GM21529 (cell line): Measurements from ENCODE around the gene OGFOD3.
A peak's percentile ranks its signal among the peaks of the same experiment; 100 is the strongest.
"Not testable (repeated sequence)": the region's sequence is repeated elsewhere in the genome, so short reads cannot be mapped to it uniquely, and the experiment has no call there.

Experiments used
- ATAC-seq: cut with Tn5 transposase; IDR thresholded peaks from one replicate; pipeline ENCODE4 v1.9.1; 2021; ENCODE audit not compliant: unreplicated experiment

OGFOD3 gene

GRCh38 chr17:82418001-82418986, at the start of gene OGFOD3, which contains the start of gene HEXD:
Gene OGFOD3 (minus strand): TSS chr17:82418586. CDS start chr17:82418485, 101 bp downstream.
Gene HEXD (plus strand): TSS chr17:82418347. CDS start chr17:82419800, 1,453 bp downstream.
- ATAC-seq: peak; percentile 80

- ATAC-seq: no peak
These were observed 46.7 kb upstream of the OGFOD3 start for GRCh38 chr17:82465023-82465603.

- no peak for ATAC-seq
These were observed 46.2 kb upstream of the OGFOD3 start for GRCh38 chr17:82464567-82464929.

- no peak for ATAC-seq
These were observed 45.7 kb upstream of the OGFOD3 start for GRCh38 chr17:82463925-82464566.

- ATAC-seq: no peak
These were observed 45.0 kb upstream of the OGFOD3 start for GRCh38 chr17:82463391-82463790.

GRCh38 chr17:82461827-82462524, 43.6 kb upstream of the OGFOD3 start:
- ATAC-seq: no peak

GRCh38 chr17:82459936-82460335, 41.5 kb upstream of the OGFOD3 start:
- ATAC-seq: not testable (repeated sequence)

GRCh38 chr17:82458885-82459424, 40.6 kb upstream of the OGFOD3 start:
- no peak for ATAC-seq

- ATAC-seq: peak; percentile 91
These were observed 39.9 kb upstream of the OGFOD3 start, which contains the start of gene NARF for GRCh38 chr17:82458179-82458884. Gene NARF (plus strand): TSS chr17:82458741. CDS start chr17:82458804, 63 bp downstream.

GRCh38 chr17:82457929-82458178, 39.5 kb upstream of the OGFOD3 start:
- no peak for ATAC-seq

- no peak for ATAC-seq
These were observed 38.9 kb upstream of the OGFOD3 start for GRCh38 chr17:82457073-82457928.

- ATAC-seq: not testable (repeated sequence)
These were observed 35.3 kb upstream of the OGFOD3 start for GRCh38 chr17:82453706-82454105.

- ATAC-seq: not testable (repeated sequence)
These were observed 34.8 kb upstream of the OGFOD3 start for GRCh38 chr17:82453151-82453550.

- ATAC-seq: no peak
These were observed 33.8 kb upstream of the OGFOD3 start for GRCh38 chr17:82452162-82452561.

- peak; percentile 59 for ATAC-seq
These were observed 32.1 kb upstream of the OGFOD3 start, which contains the start of gene CYBC1 for GRCh38 chr17:82450357-82451106. Gene CYBC1 (minus strand): TSS chr17:82450752. CDS start chr17:82449254, 1,498 bp downstream.

- ATAC-seq: no peak
These were observed 31.5 kb upstream of the OGFOD3 start for GRCh38 chr17:82449883-82450356.

GRCh38 chr17:82449131-82449882, 30.9 kb upstream of the OGFOD3 start:
- ATAC-seq: peak; percentile 50

- no peak for ATAC-seq
These were observed 29.5 kb upstream of the OGFOD3 start for GRCh38 chr17:82447876-82448275.
